Smooth muscle cell (in vitro differentiated cells): ENCODE measurements around the gene GRIN2D. TPM values are rescaled to one million over a fixed set of nuclear protein-coding genes. Genes with fewer than 3 reads are reported as not detected.

Source experiments
- DNase-seq: peaks from one replicate; lab custom pipeline; 2025; ENCODE audit not compliant: unreplicated experiment; lab: John Stamatoyannopoulos, UW
- H2AFZ ChIP-seq: fragments of 200-600 bp; sonication (generic); 2 replicates; pipeline ENCODE4 v1.6.0; 2016; ENCODE audit warnings: antibody characterized with exemption, low read depth, mild to moderate bottlenecking
- H3F3A ChIP-seq: fragments of 200-600 bp; sonication (generic); 2 replicates; pipeline ENCODE4 v1.6.0; 2017; ENCODE audit warnings: antibody characterized with exemption, low read depth
- H3K27ac ChIP-seq: fragments of 200-600 bp; sonication (generic); 2 replicates; pipeline ENCODE4 v1.5.1; 2016; ENCODE audit warnings: low read depth, mild to moderate bottlenecking
- H3K27me3 ChIP-seq: fragments of 200-600 bp; sonication (generic); 2 replicates; pipeline ENCODE4 v1.6.1; 2016; ENCODE audit warnings: low read depth, mild to moderate bottlenecking
- H3K36me3 ChIP-seq: fragments of 200-600 bp; sonication (generic); 2 replicates; pipeline ENCODE4 v1.5.1; 2016; ENCODE audit warnings: low read depth
- H3K4me1 ChIP-seq: fragments of 200-600 bp; sonication (generic); 2 replicates; pipeline ENCODE4 v1.5.1; 2016; ENCODE audit warnings: low read depth
- H3K4me2 ChIP-seq: fragments of 200-600 bp; sonication (generic); 2 replicates; pipeline ENCODE4 v1.6.0; 2016; ENCODE audit warnings: mild to moderate bottlenecking
- H3K4me3 ChIP-seq: fragments of 200-600 bp; sonication (generic); 2 replicates; pipeline ENCODE4 v1.5.1; 2016; ENCODE audit warnings: mild to moderate bottlenecking
- H3K79me2 ChIP-seq: fragments of 200-600 bp; sonication (generic); 2 replicates; pipeline ENCODE4 v1.6.0; 2016; ENCODE audit warnings: low read depth, mild to moderate bottlenecking
- H3K9ac ChIP-seq: fragments of 200-600 bp; sonication (generic); 2 replicates; pipeline ENCODE4 v1.6.0; 2016; ENCODE audit warnings: low read depth
- H3K9me3 ChIP-seq: fragments of 200-600 bp; sonication (generic); replicated peaks from 2 replicates; pipeline ENCODE4 v1.5.1; 2016; ENCODE audit warnings: low read depth
- H4K20me1 ChIP-seq: fragments of 200-600 bp; sonication (generic); 2 replicates; pipeline ENCODE4 v1.6.0; 2016; ENCODE audit warnings: low read depth
- CTCF ChIP-seq: fragments of 200-600 bp; sonication (generic); IDR thresholded peaks from 2 replicates; pipeline ENCODE4 v1.5.1; 2017; ENCODE audit warnings: borderline replicate concordance, mild to moderate bottlenecking, antibody characterized with exemption; ENCODE audit not compliant: insufficient read depth, poor library complexity, severe bottlenecking
- WGBS: methylation state at CpG from one replicate; pipeline ENCODE4 v1.1.7; 2016; ENCODE audit warnings: low lambda C conversion rate; 5-methylcytosine and 5-hydroxymethylcytosine counted together
- polyA plus RNA-seq: library from polyadenylated mRNA; unstranded; fragments of >200 nt; fragmentation: Nextera tagmentation; extraction: Ambion mirVana; gene quantifications from 2 replicates; pipeline ENCODE4 v1.2.1, GENCODE V29; 2016
- total RNA-seq: library from RNA; depleted of rRNA; stranded (reverse); fragments of >200 nt; gene quantifications from 2 replicates; pipeline ENCODE4 v1.2.3, GENCODE V29; 2014

GRIN2D gene
- total and polyA plus RNA-seq, 2 experiments from 2014 or later, result 4.0 to 10.7 TPM

- DNase-seq, result no peak
- no peak overlapping the region for H3K9ac ChIP-seq
- H3K4me2 ChIP-seq, result no peak overlapping the region
- TF ChIP-seq CTCF, result no peak
- H2AFZ ChIP-seq, result no peak overlapping the region
- H3K79me2 ChIP-seq, result no peaks in the 10 kb centered on the region
- no peaks in the 10 kb centered on the region for H3K9me3 ChIP-seq
- no peak overlapping the region for H3K27ac ChIP-seq
- H3F3A ChIP-seq, result no peaks in the 10 kb centered on the region
- H3K27me3 ChIP-seq, result no peaks in the 10 kb centered on the region
- H3K4me3 ChIP-seq, result no peak overlapping the region
- no peaks in the 10 kb centered on the region for H3K36me3 ChIP-seq
- 95% methylated on average over 16 of the region's 16 CpGs for WGBS
- H3K4me1 ChIP-seq, result no peaks in the 10 kb centered on the region
- no peaks in the 10 kb centered on the region for H4K20me1 ChIP-seq
Measured at GRCh38 chr19:48421548-48421947, 28.1 kb downstream of the GRIN2D start.

- H3K79me2 ChIP-seq, result no peaks in the 10 kb centered on the region
- TF ChIP-seq CTCF, result no peak
- no peak for DNase-seq
- H3K4me3 ChIP-seq, result no peak overlapping the region
- no peaks in the 10 kb centered on the region for H3K4me1 ChIP-seq
- H3K9ac ChIP-seq, result peak overlapping the region; percentile 45
- peak overlapping the region; percentile 79 for H3K4me2 ChIP-seq
- H3K36me3 ChIP-seq, result no peaks in the 10 kb centered on the region
- WGBS, result 17% methylated on average over 7 of the region's 8 CpGs
- no peaks in the 10 kb centered on the region for H3F3A ChIP-seq
- H3K27me3 ChIP-seq, result no peaks in the 10 kb centered on the region
- H3K27ac ChIP-seq, result peak overlapping the region; percentile 82
- no peaks in the 10 kb centered on the region for H3K9me3 ChIP-seq
- H2AFZ ChIP-seq, result peak overlapping the region; percentile 83
- H4K20me1 ChIP-seq, result no peaks in the 10 kb centered on the region
Measured at GRCh38 chr19:48424694-48425219, 31.3 kb downstream of the GRIN2D start.

GRCh38 chr19:48428670-48429069 lies 35.2 kb downstream of the GRIN2D start:
- Histone ChIP-seq H3K27me3 (no peaks in the 10 kb centered on the region), H3K4me3 (no peak overlapping the region), H3K4me1 (no peaks in the 10 kb centered on the region), H2AFZ (no peak overlapping the region), H3K27ac (no peak overlapping the region), H4K20me1 (no peaks in the 10 kb centered on the region), H3K9me3 (no peaks in the 10 kb centered on the region), H3F3A (no peaks in the 10 kb centered on the region), H3K4me2 (no peak overlapping the region), H3K36me3 (no peaks in the 10 kb centered on the region), H3K9ac (no peak overlapping the region), H3K79me2 (no peaks in the 10 kb centered on the region)
- DNase-seq, result no peak
- 100% methylated on average over 1 of the region's 1 CpG for WGBS
- TF ChIP-seq CTCF, result no peak

- Histone ChIP-seq H3K27ac (no peak overlapping the region), H2AFZ (no peak overlapping the region), H3K27me3 (no peaks in the 10 kb centered on the region), H3K36me3 (no peaks in the 10 kb centered on the region), H4K20me1 (no peaks in the 10 kb centered on the region), H3K4me3 (no peak overlapping the region), H3K79me2 (no peaks in the 10 kb centered on the region), H3K4me2 (no peak overlapping the region), H3K4me1 (no peaks in the 10 kb centered on the region), H3K9ac (no peak overlapping the region), H3F3A (no peaks in the 10 kb centered on the region), H3K9me3 (no peaks in the 10 kb centered on the region)
- DNase-seq, result no peak
- 87% methylated on average over 8 of the region's 8 CpGs for WGBS
- no peak for TF ChIP-seq CTCF
Measured at GRCh38 chr19:48433337-48433736, 39.9 kb downstream of the GRIN2D start.
